DMS53 treated with DMSO at 0.1 percent for 48 hours (cell line): ENCODE data around the gene ACE.

Source experiments
- DNase-seq: peaks from one replicate; lab custom pipeline; 2025; ENCODE audit not compliant: unreplicated experiment; lab: John Stamatoyannopoulos, UW

The ACE gene

DNA sequence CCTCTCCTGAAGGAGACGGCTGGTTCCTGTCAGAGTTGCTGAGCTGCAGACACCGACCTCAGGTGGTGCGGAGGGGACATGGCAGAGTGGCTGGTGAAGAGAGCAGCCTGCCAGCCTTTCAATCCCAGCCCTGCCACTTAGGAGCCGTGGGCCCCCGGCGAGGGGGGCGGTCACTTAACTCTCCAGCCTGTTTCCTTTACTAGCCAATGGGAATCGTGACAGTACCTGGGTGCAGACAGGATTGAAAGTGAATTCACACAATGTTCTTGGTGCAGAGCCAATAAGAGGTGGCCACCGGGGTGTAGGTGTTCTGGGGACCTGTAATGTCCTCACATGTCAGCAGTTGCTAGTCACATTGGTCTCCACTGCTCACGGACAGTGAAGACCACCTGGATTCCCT lies 13.5 kb downstream of the ACE start:
- DNase-seq = no peak

DNA sequence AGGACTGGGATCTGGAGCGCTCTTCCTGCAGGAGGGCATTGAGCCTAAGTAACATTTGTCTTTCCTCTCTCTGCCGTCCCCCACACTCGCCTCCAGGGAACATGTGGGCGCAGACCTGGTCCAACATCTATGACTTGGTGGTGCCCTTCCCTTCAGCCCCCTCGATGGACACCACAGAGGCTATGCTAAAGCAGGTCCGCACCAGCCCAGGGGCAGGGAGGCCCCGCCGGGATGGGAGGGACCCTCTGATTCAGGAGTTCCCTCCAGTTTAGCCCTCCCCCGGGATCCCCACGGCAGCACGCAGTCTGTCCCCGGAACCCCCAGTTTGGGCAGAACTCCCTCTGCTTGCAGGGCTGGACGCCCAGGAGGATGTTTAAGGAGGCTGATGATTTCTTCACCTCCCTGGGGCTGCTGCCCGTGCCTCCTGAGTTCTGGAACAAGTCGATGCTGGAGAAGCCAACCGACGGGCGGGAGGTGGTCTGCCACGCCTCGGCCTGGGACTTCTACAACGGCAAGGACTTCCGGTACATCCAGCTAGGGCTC lies 14.1 kb downstream of the ACE start:
- no peak for DNase-seq

DNA sequence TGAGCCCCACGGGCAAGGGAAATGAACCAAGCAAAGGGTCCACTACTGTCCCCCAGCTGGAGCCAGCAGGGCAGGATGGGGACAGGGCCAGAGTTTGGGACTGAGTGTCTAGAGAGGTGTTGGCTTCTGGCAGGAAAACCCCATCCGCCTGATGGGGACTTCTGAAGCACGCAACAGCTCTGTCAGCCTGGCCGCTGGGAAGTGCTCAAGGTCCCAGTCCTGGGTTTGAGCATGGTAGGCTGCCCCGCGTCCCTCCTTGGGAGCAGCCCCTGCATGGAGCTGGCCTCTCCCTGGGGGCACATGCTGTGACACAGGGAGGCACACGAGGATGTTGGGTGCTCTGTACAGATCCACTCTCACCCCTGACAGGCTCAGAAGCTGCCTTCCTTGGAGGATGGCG lies 14.6 kb downstream of the ACE start:
- no peak for DNase-seq

DNA sequence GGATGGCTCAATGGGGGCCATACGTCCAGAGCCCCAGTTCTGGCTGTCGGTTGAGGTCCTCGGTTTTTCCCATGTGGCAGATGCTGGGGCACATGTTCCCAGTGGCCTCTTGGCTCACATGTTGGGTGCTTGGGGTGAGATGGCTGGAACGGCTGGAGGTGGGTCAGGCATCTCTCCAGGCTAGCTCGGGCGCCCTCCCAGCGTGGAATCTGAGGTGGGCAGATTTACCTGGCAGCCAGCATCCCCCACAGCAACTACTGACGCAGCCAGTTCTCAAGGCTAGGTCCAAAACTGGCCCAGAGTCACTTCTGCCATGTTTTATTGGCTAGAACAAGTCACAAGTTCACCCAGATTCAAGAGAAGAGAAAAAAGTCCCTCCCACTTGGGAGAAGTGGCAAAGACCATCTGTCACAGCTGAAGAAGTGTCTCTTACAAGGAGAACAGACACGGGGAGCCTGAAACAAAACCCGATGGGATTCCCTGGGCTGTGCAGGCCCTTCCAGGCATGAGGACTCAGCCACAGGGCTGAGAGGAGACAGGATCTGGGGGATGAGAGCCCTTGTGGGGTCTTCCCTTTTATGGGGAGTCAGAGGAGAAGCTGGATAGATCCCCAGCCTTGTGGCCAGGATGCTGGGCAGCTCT lies 15.2 kb downstream of the ACE start:
- DNase-seq = no peak

DNA sequence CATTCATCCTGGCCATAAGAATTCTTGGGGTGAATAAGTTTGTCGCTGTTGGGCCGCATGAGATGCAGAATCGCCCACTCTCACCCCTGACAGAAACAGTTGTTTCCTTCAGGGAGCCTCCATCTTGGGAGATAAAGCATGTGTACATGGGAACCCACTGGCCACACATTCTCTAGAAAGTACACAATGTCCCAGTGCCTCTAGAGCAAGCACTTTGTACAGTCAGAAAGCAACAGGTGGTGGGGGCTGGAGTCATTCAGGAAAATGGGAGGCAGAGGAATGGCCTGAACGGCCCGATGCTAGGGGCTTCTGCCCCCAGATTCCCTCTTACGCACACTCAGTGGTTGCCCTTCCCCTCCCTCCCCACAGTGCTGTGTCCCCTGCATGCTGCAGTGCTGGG lies 16.1 kb downstream of the ACE start:
- DNase-seq = no peak

DNA sequence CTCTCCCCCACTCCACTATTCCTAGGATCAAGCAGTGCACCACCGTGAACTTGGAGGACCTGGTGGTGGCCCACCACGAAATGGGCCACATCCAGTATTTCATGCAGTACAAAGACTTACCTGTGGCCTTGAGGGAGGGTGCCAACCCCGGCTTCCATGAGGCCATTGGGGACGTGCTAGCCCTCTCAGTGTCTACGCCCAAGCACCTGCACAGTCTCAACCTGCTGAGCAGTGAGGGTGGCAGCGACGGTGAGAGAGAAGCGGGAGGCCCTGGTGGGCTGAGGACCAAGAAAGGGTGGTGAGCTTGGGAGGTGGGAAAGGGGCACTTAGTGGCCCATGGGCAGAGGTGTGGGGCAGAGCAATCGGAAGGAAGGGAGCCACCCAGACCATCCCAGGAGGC lies 16.6 kb downstream of the ACE start:
- no peak for DNase-seq

DNA sequence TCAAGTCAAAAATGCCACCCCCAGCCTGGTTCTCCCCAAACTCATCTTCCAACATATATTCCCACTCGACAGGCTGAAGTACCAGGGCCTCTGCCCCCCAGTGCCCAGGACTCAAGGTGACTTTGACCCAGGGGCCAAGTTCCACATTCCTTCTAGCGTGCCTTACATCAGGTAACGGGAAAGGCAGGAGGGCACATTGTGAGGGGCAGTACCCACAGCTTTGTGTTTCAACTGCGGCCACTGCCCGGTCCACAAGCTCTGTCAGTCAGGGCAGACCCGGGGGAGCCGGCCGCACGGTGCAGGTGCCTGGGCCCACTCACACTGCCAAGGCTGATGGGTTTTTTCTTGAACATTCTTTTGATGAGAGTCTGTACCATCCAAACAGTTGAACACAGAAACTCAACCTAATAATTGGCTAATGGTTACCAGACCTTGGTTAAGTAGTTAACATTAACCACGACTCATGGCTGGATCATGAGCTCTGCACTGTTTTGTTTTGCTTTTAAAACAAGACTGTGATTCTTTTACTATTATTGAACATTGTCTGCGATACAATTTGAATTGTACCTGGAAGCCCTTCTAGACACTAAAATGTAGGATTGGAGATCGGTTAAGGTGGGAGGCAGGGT lies 17.6 kb downstream of the ACE start:
- no peak for DNase-seq

DNA sequence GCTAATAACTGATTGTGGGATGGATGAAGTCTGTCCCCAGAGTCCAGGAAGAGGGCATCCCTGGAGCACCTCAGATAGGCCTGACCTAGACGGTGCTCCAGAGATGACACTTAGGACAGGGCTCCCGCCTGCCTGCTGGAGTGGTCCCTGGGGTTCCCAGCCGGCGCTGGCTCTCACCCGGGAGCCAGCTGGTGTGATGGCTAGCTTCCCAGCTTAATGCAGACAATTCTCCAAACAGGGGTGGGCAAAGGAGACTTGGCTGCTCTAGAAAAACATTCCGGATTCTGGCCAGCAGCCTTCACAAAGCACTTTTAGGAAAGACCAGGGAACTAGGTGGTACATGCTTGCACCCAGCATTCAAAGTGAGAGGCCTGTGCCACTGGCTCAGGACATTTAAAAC lies 18.6 kb downstream of the ACE start:
- no peak for DNase-seq

DNA sequence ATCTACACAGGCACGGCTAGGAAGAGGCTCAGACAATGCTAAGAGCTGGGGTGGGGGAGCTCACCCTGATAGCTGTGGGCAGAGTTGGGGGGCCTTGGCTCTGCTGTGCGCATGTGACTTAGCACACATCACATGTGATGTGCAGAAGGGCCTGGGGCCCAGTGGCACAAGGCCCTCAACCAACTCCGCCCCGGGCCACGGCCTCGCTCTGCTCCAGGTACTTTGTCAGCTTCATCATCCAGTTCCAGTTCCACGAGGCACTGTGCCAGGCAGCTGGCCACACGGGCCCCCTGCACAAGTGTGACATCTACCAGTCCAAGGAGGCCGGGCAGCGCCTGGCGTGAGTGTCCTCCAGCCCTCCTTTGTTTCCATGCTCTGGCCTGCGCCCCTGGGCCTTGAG lies 19.3 kb downstream of the ACE start:
- no peak for DNase-seq

DNA sequence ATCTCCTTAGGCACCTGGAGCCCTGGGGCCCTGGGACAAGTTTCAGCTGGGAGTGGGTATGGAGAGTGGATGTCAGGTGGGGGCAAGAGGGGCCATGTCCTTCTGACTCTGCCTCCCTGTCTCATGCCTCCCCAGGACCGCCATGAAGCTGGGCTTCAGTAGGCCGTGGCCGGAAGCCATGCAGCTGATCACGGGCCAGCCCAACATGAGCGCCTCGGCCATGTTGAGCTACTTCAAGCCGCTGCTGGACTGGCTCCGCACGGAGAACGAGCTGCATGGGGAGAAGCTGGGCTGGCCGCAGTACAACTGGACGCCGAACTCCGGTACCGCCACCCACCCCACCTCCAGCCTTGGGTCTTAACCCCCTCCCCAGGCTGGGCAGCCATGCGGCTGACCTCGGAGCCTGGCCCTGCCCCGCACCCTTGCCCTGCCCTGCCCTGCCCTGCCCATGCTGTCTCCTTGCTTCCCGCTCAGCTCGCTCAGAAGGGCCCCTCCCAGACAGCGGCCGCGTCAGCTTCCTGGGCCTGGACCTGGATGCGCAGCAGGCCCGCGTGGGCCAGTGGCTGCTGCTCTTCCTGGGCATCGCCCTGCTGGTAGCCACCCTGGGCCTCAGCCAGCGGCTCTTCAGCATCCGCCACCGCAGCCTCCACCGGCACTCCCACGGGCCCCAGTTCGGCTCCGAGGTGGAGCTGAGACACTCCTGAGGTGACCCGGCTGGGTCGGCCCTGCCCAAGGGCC lies 20.0 kb downstream of the ACE start:
- no peak for DNase-seq

DNA sequence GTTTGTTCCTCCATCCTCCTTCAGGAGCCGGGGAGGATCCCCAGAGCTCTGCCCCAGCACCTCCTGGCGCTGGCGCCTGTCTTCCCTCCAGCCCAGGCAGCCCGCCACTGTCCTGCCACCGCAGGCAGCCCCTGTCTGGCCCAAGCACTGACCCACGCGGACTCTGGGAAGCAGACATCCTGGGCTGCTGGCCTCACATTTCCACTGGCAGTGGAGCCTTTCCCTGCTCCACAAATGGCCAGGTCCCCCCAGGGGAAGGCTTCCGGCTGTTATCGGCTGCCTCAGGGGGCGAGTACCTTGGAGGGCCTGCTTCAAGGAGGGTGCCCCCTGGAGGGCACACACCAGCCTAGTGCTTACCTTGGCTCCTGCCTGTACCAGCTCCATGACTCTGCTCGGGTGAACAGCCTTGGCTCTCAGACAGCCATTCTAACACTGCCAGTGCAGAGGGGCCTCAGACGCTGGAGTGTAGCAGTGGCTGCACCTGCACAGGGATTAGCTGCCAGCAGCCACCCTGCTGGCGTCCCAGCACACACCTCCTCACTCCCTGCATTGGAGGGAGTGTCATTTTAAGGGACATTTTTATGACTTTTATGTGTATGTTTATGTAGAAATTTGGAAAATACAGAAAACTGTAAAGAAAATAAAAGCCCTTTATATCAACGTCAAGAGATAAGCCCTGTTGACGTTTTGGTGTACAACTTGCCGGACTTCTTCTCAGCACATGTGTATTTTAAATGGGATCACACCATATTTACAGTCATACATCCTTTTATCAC lies 21.0 kb downstream of the ACE start:
- no peak for DNase-seq

DNA sequence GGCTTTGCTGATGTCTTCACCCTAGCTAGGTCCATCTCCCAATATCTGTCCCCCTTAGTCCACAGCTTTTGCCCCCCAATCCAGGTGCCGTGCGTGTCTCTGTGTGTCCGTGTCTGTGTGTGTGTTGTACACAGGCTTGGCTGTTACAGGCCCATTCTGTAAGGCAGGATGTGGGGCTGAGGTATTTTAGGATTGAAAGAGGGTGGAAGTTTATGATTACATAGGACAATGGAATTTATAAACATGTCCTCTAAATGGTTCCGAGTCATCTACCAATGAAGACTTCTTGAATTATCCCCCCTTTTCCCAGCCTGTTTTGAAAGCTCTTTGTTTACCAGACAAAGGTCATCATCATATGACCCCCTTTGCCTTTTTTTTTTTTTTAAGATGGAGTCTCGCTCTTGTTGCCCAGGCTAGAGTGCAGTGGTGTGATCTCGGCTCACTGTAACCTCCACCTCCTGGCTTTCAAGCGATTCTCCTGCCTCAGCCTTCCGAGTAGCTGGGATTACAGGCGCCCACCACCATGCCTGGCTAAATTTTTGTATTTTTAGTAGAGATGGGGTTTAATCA lies 21.9 kb downstream of the ACE start:
- no peak for DNase-seq

DNA sequence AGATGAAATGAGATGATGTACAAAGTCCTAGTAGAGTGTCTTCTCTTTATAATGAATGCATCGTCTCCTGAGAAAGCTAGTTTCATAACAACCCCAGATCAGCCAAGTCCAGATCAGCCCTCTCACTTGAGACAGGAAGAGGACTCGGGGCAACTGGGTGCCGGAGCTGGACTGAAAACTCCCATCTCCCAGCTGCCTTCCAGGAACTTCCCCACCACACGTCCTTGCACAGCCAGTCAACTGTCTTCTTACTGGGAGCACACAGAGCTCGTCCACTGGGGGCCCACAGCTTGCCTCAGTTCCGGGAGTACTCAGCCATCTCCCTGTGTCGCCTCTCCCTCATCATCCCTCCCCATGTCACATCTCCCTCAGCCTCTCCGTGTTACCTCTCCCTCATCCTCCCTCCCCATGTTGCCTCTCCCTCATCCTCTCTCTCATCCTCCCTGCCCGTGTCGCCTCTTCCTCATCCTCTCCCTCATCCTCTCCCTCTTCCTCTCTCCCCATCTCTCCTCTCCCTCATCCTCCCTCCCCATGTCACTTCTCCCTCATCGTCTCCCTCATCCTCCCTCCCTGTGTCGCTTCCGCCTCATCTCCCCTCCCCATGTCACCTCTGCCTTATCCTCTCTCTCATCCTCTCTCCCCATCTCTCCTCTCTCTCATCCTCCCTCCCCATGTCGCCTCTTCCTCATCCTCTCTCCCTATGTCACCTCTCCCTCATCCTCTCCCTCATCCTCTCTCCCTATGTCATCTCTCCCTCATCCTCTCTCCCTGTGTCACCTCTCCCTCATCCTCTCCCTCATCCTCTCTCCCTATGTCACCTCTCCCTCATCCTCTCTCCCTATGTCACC lies 23.9 kb downstream of the ACE start:
- no peak for DNase-seq

DNA sequence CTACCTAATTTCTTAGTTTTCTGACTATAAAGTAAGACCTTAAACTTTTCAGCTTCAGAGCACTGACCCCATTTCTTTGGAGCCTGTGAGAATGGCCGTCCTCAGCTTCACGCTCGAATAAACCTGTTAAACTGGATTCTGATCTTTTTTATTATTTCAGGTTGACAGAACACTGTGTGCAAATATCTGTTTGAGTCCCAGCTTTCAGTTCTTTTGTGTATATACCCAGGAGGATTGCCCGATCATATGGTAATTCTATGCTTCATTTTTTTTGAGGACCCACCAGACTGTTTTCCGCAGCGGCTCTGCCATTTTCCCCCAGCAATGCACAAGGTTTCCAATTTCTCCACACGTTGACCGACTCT lies 26.5 kb downstream of the ACE start:
- peak; percentile 1 for DNase-seq

DNA sequence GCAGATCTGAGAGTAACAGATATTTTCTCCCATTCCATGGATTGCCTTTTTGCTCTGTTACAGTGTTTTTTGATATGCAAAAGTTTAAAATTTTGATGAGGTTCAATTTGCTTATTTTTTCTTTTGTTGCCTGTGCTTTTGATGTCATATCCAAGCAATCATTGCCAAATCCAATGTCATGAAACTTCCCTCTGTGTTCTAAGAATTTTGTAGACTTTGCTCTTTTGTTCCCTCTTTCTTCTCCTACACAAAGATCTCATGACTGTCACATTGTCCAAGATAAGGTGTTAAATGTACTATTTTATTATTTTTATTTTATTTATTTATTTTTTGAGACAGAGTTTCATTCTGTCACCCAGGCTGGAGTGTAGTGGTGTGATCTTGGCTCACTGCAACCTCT lies 27.4 kb downstream of the ACE start:
- DNase-seq = no peak

DNA sequence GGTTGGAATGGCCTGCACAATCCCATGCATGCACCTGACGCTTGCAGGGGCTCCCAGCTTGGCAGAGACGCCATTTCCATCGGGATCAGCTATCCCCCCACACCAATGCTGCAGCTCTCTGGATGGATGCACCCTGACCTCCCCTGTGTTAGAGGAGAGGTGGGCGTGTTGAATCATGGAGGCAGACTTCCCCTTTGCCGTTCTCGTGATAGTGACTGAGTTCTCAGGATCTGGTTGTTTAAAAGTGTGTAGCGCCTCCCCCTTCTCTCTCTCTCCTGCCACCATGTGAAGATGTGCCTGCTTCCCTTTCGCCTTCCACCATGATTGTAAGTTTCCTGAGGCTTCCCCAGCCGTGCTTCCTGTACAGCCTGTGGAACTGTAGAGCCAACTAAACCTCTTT lies 28.5 kb downstream of the ACE start:
- no peak for DNase-seq

DNA sequence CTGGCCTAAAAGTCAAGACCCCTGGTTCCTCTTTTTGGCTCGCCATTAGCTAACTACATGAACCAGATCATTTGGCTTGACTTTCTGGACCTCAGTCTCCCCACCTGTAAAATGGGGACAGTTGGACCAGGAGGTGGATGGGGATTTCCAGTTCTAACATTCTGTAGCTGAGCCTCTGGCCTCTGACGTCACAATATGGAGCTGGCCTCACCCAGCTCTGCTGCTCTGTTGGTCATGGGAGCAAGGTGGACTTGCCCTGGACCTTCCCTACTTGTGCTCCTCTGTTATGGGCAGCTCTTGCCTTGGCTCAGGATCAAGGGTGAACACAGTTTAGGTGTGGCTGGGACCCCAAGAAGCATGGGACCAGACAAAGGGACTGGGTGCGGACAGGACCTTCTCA lies 29.8 kb downstream of the ACE start:
- DNase-seq = no peak

DNA sequence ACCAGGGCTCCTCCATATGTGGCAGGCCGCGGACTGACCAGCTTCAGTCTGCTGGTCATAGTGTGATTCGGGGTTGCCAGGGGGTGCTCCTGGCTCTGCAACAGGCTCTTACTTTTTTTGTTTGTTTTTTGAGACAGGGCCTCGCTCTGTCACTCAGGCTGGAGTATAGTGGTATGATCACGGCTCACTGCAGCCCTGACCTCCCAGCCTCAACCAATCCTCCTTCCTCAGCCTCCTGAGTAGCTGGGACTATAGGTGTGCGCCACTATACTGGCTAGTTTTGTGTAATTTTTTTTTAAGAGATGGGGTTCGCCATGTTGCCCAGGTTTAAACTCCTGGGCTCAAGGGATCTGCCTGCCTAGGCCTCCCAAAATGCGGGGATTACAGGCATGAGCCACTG lies 34.5 kb downstream of the ACE start:
- DNase-seq = no peak

DNA sequence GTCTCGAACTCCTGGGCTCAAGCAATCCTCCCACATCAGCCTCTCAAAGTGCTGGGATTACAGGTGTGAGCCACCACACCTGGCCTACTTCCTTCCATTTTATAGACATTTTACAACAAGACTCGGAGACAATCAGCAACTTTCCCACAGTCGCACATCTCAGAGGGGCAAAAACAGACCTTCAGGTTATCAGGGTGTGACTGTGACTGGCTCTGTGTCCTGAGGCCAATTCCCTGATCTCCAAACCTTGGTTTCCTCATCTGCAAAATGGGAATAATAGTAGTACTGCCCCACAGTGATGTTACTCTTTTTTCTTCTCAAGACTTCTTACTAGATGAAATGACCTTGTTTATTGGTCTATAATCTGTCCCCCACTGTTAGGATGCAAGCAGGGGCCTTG lies 35.5 kb downstream of the ACE start:
- no peak for DNase-seq

DNA sequence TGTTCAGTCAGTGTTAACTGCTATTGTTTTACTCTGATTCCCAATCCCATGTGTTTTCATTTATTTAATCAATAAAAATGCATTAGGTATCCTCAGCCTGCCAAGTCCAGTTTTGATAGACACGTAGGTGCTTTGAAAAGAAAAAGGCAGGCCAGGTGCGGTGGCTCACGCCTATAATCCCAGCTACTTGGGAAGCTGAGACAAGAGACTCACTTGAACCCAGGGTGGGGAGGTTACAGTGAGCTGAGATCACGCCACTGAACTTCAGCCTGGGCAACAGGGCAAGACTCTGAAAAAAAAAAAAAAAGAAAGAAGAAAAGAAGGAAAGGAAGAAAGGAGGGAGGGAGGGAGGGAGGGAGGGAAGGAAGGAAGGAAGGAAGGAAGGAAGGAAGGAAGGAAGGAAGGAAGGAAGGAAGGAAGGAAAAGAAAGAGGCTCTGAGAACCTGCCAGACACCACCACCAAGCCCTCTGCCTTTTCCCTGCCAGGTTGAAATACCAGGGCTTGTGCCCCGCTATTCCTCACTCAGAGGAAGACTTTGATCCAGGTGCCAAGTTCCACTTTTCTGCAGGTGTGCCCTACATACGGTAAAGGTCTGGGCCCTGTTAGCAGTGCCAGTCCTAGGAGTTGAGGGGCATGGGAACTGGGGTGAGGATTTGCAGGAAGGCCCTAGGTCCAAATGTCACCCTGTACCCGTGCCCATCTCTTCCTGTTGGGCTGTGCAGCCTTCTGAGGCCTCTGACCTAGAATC lies 36.2 kb downstream of the ACE start:
- DNase-seq = no peak
